GM18526 (cell line): ENCODE measurements around the gene PKP2.

Source experiments
- POLR2A ChIP-seq: IDR thresholded peaks from 3 replicates; pipeline ENCODE4 v1.6.1; 2011; ENCODE audit not compliant: insufficient read length; ENCODE audit errors: extremely low read depth

Gene PKP2

DNA sequence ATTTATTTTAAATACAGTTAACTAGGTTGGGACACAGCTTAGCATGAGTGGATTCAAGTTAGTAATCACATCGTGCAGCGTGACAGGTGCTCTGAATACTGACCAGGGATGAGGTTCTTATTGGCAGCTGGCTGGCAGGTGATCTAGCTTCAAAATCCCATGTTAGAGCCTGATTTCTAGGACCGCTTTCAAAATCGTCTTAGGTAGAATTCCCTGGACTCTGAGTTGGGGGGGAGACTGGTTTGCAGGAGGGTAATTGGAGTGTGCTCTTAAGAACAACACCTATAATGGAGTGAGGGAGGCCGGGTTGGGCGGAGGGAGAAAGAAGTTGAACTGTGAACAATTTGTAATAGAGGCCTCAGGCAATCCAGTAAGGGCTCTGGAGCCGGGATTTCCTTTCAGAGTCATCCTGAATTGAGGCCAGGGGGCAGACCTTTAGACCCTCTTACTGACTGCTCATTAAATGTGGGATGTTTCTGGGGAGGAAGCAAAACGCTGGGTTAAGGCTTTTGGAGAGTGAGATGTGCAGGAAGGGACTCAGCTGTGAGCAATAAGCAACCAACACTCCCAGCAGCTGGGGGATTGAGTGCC lies 140.0 kb downstream of the PKP2 start:
- no peak for TF ChIP-seq POLR2A

GRCh38 chr12:32755654-32756475 lies 140.7 kb downstream of the PKP2 start, which contains the start of gene YARS2:
TSS of gene YARS2 (minus strand) at chr12:32755897. CDS start at chr12:32755874, 23 bp downstream.
- peak; percentile 94 for TF ChIP-seq POLR2A

DNA sequence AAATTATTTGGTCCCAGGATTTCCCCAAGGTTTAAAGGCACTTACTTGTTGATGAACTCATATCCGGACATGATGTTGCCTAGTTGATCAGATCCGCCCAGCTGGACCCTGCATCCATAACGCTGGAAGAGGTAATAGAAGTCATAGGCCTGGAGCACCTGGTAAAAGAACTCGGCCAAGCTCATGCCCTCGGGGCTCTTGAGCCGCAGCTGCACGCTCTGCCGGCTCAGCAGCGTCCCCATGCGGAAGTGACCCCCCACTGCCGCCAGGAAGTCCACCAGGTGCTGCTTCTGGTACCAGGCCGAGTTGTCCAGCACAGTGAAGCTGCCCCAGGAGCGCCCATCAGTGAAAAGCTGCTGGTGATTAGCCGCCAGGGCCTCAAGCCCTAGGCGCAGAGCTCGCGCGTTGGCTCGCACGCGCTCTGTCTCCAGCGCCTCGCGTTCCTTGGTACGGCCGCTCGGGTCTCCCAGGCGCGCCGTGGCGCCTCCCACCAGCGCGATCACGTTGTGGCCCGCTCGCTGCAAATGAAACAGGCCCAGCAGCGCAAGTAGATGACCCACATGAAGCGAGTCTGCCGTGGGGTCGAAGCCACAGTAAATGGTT lies 141.4 kb downstream of the PKP2 start:
- TF ChIP-seq POLR2A = no peak

DNA sequence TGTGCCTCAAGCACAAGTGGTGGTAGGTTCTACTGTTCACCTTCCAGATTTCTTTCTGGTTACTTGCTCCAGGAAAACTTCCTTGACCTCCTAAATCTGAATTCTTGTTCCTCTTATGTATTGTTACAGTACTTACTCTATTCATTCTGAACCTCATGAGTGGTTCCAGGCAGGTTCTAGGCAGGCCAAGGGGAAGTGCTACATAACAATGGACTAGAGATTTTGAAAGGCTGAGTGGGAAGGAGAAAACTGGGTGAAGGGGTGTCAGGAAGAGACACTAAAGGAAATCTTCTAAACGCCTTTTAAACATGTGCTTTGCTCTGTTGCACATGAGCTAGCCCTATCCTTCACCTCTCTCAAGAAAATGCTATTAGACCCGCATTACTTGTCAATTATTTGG lies 142.5 kb downstream of the PKP2 start:
- TF ChIP-seq POLR2A = no peak

DNA sequence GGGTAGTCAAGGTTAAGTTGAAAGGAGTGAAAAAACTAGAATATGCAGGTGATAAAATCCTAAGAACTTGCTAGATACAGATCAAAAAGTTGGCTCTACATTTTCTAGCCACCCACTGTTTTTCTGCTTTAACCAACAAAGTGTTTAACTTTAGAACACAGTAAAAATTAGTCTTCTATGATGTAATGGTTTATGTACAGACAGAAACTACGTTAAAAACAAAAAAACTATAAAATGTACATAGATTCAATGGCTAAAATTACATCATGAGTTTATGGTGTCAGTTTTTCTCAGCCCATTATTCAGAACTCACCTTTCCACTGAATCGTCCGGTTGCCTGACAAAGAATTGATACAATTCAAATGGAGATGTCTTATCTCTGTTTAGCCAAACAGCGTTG lies 143.0 kb downstream of the PKP2 start:
- TF ChIP-seq POLR2A = no peak

DNA sequence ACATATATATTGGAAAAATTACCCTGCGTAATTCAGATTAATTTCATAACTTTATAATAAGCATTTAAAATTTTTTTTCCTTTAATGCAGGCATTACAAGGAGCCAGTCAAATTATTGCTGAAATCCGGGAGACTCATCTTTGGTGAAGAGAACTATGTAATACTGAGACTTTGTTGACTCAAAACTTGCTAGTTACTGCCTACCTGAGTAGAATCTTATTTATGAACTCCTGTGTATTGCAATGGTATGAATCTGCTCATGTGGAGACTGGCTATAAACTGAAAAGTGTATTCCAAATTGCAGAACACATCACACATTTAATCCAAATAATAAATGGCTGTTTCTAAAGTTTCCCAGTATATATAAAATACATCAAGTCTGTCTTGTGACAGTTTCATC lies 153.3 kb downstream of the PKP2 start:
- TF ChIP-seq POLR2A = no peak

DNA sequence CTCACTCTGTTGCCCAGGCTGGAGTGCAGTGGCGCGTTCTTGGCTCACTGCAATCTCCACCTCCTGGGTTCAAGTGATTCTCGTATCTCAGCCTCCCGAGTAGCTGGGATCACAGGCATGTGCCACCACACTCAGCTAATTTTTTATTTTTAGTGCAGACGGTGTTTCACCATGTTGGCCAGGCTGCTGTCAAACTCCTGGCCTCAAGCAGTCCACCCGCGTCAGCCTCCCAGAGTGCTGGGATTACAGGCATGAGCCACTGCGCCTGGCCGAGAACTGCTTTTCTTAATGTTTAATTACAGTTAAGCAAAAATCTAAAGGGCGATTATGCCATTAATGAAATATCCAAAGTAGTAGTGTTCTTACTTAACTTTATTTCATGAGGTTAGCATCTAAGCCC lies 154.4 kb downstream of the PKP2 start:
- TF ChIP-seq POLR2A = no peak
